Mammary epithelial cell (primary cell): ENCODE measurements around the gene SPEM3.

Experiments
- CTCF ChIP-seq, 2 donors: IDR thresholded peaks in 1 of 2; conservative IDR thresholded peaks in 1 of 2; 2 replicates each; pipeline ENCODE4 v1.5.1; 2011 to 2012; ENCODE audit warnings: inconsistent platforms in 2 of 2, low read length in 2 of 2, mild to moderate bottlenecking in 2 of 2, control low read depth in 1 of 2, low read depth in 1 of 2; ENCODE audit not compliant: insufficient read depth in 1 of 2; ENCODE audit errors: extremely low read depth in 1 of 2
- EZH2 ChIP-seq: IDR thresholded peaks from 2 replicates; pipeline ENCODE4 v1.6.1; 2012; ENCODE audit warnings: low read length, inconsistent platforms, borderline replicate concordance

DNA sequence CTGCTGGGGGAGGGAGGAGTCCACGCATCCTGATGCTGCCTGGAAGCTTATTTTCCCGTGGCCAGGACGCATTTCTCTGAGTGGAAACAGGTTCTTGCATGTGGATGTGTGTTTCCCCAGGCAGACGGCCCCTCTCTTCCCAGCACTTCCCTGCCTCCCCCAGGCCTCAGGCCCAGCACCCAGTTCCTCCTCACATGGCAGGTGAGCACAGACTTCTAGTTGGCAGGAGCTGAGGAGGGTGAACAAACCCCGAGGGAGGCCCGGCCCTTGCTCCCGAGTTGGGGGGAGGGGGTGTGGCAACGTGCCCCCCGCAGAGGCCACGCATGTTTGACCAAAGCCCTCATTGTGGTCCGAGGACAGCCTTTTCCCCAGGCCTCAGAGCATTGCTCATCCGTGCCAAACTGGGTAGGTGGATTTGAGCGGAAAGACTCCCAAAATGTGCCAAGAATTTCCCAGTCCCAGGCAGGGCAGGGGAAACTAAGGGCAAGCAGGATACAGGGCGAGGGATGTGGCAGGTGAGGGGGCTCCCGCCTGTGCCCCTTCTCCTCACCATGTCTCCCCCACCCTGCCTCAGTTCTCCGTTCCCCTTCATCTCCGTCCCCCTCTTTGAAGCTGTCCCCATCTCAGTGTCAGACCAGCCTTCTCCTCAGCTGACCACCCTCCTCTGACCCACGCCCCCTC lies 10.0 kb upstream of the SPEM3 start:
- TF ChIP-seq CTCF (conservative IDR thresholded peaks at IDR 0.05 in 1 of 2, IDR thresholded peaks at IDR 0.05 in 1 of 2; ENCODE audit: extremely low read depth in 1 of 2, insufficient read depth in 1 of 2, low read depth in 1 of 2, low read length in 2 of 2): no peak
- TF ChIP-seq EZH2: no peak
